H1 (cell line): ENCODE results near the gene SFMBT2. TPM values are rescaled to one million over a fixed set of nuclear protein-coding genes. Genes with fewer than 3 reads are reported as not detected.

Experiments
- CTCF ChIA-PET: fragments of 300-600 bp; sonication (Branson Sonifier 250); formaldehyde crosslinking; loops from one replicate; lab custom pipeline; 2021; ENCODE audit not compliant: partially characterized antibody; lab: Charles Lee
- POLR2A ChIA-PET: fragments of 300-600 bp; sonication (Branson Sonifier 250); formaldehyde crosslinking; loops from one replicate; lab custom pipeline; 2021; ENCODE audit warnings: inconsistent platforms; ENCODE audit not compliant: partially characterized antibody; lab: Charles Lee
- DNase-seq, 2 experiments: peaks; one replicate each; pipeline versions ENCODE4 v3.0.0 to v3.0.0-alpha.2; 2010 to 2022; ENCODE audit warnings: low spot score in 2 of 2, low read depth in 1 of 2, mixed read lengths in 1 of 2
- FAIRE-seq: peaks from 2 replicates; lab custom pipeline; 2011; peaks lifted over from hg19 to GRCh38; lab: Jason Lieb, UNC
- H2AFZ ChIP-seq: 2 replicates; pipeline ENCODE4 v1.8.1; 2012; ENCODE audit warnings: low read length, inconsistent platforms
- H2AK5ac ChIP-seq: 2 replicates; pipeline ENCODE4 v1.6.1; 2013; ENCODE audit warnings: low read depth, low read length
- H2BK120ac ChIP-seq: replicated peaks from 2 replicates; pipeline ENCODE3; 2013; ENCODE audit warnings: low read depth, low read length, inconsistent platforms
- H2BK12ac ChIP-seq: 2 replicates; pipeline ENCODE4 v1.6.1; 2013; ENCODE audit warnings: low read depth, low read length
- H2BK15ac ChIP-seq: 2 replicates; pipeline ENCODE4 v1.6.1; 2013; ENCODE audit warnings: low read length
- H2BK20ac ChIP-seq: 2 replicates; pipeline ENCODE4 v1.6.1; 2013; ENCODE audit warnings: low read length
- H2BK5ac ChIP-seq: 2 replicates; pipeline ENCODE4 v1.6.1; 2013; ENCODE audit warnings: low read depth, low read length
- H3K14ac ChIP-seq: 2 replicates; pipeline ENCODE4 v1.6.1; 2013; ENCODE audit warnings: inconsistent platforms; ENCODE audit not compliant: insufficient read length
- H3K18ac ChIP-seq: 2 replicates; pipeline ENCODE4 v1.6.1; 2013; ENCODE audit warnings: low read length; ENCODE audit errors: extremely low read depth
- H3K23ac ChIP-seq: 2 replicates; pipeline ENCODE4 v1.6.1; 2013; ENCODE audit warnings: inconsistent platforms; ENCODE audit not compliant: insufficient read length
- H3K23me2 ChIP-seq: 2 replicates; pipeline ENCODE4 v1.6.1; 2013; ENCODE audit warnings: low read depth, low read length
- H3K27ac ChIP-seq: 2 replicates; pipeline ENCODE4 v1.6.1; 2011; ENCODE audit warnings: low read depth, low read length, inconsistent platforms
- H3K27me3 ChIP-seq, 4 experiments: replicated peaks in 1 of 4; 1 replicate in 1 of 4; 2 replicates in 3 of 4; pipeline versions ENCODE4 v1.6.1 to v1.8.1; 2011 to 2013; ENCODE audit warnings: low read length in 3 of 4, mild to moderate bottlenecking in 3 of 4, inconsistent platforms in 2 of 4, mixed read lengths in 2 of 4, moderate library complexity in 1 of 4; ENCODE audit not compliant: control insufficient read depth in 3 of 4, insufficient read depth in 3 of 4; ENCODE audit errors: extremely low read depth in 1 of 4
- H3K36me3 ChIP-seq, 4 experiments: 2 replicates each; pipeline versions ENCODE4 v1.6.1 to v1.8.1; 2011 to 2013; ENCODE audit warnings: mild to moderate bottlenecking in 4 of 4, low read length in 3 of 4, moderate library complexity in 2 of 4, control low read depth in 1 of 4, inconsistent platforms in 1 of 4; ENCODE audit not compliant: insufficient read depth in 4 of 4, control insufficient read depth in 2 of 4
- H3K4ac ChIP-seq: replicated peaks from 2 replicates; pipeline ENCODE3; 2013; ENCODE audit warnings: low read length, low read depth, mixed read lengths, inconsistent platforms; ENCODE audit not compliant: insufficient read length
- H3K4me1 ChIP-seq, 4 experiments: replicated peaks in 1 of 4; 1 replicate in 1 of 4; 2 replicates in 3 of 4; pipeline versions ENCODE4 v1.6.1 to v1.8.1; 2011 to 2013; ENCODE audit warnings: low read length in 3 of 4, inconsistent platforms in 2 of 4, mixed read lengths in 1 of 4; ENCODE audit not compliant: insufficient read depth in 4 of 4, control insufficient read depth in 3 of 4
- H3K4me2 ChIP-seq, 2 experiments: 2 replicates each; pipeline versions ENCODE4 v1.6.1 to v1.8.1; 2011 to 2013; ENCODE audit warnings: low read depth in 2 of 2, low read length in 2 of 2, control low read depth in 1 of 2, inconsistent platforms in 1 of 2, mild to moderate bottlenecking in 1 of 2; ENCODE audit not compliant: insufficient read depth in 1 of 2
- H3K4me3 ChIP-seq, 4 experiments: fragments of 200-600, 300-600 bp in 1 of 4; sonication (generic), shearing (Covaris generic), sonication (Bioruptor Twin) in 1 of 4; 2 replicates each; pipeline versions ENCODE4 v1.5.1 to v1.8.1; 2011 to 2016; ENCODE audit warnings: low read length in 4 of 4, low read depth in 3 of 4, control low read depth in 2 of 4, inconsistent platforms in 2 of 4, mild to moderate bottlenecking in 2 of 4, mixed read lengths in 1 of 4, moderate library complexity in 1 of 4; ENCODE audit not compliant: insufficient read depth in 2 of 4; ENCODE audit errors: extremely low read depth in 1 of 4
- H3K56ac ChIP-seq: replicated peaks from 2 replicates; pipeline ENCODE3; 2013; ENCODE audit warnings: low read depth, mild to moderate bottlenecking, mixed read lengths, low read length, inconsistent platforms; ENCODE audit not compliant: insufficient read length
- H3K79me1 ChIP-seq: 2 replicates; pipeline ENCODE4 v1.6.1; 2013; ENCODE audit warnings: low read depth, low read length, control low read depth
- H3K79me2 ChIP-seq, 2 experiments: 2 replicates each; pipeline versions ENCODE4 v1.6.1 to v1.8.1; 2012 to 2013; ENCODE audit warnings: low read length in 2 of 2, mild to moderate bottlenecking in 2 of 2, inconsistent platforms in 1 of 2; ENCODE audit not compliant: insufficient read depth in 2 of 2, control insufficient read depth in 1 of 2
- H3K9ac ChIP-seq, 4 experiments: replicated peaks in 1 of 4; 1 replicate in 1 of 4; 2 replicates in 3 of 4; pipeline versions ENCODE4 v1.6.1 to v1.8.1; 2011 to 2013; ENCODE audit warnings: low read depth in 3 of 4, low read length in 3 of 4, control low read depth in 2 of 4, mild to moderate bottlenecking in 2 of 4, moderate library complexity in 2 of 4, inconsistent platforms in 1 of 4; ENCODE audit errors: extremely low read depth in 1 of 4
- H3K9me3 ChIP-seq, 2 experiments: 2 replicates each; pipeline versions ENCODE4 v1.6.1 to v1.8.1; 2012 to 2013; ENCODE audit warnings: mild to moderate bottlenecking in 2 of 2, moderate library complexity in 2 of 2, control low read depth in 1 of 2, inconsistent platforms in 1 of 2, low read depth in 1 of 2, low read length in 1 of 2, mixed read lengths in 1 of 2; ENCODE audit not compliant: insufficient read depth in 2 of 2
- H4K20me1 ChIP-seq, 2 experiments: replicated peaks in 1 of 2; 2 replicates each; pipeline versions ENCODE3 to v1.8.1; 2011 to 2013; ENCODE audit warnings: inconsistent platforms in 2 of 2, low read length in 2 of 2, mild to moderate bottlenecking in 1 of 2; ENCODE audit not compliant: insufficient read depth in 2 of 2, control insufficient read depth in 1 of 2
- H4K5ac ChIP-seq: 2 replicates; pipeline ENCODE4 v1.6.1; 2013; ENCODE audit warnings: low read length, low read depth, mixed read lengths, inconsistent platforms; ENCODE audit not compliant: insufficient read length
- H4K8ac ChIP-seq: 2 replicates; pipeline ENCODE4 v1.8.0; 2013; ENCODE audit warnings: mild to moderate bottlenecking, moderate library complexity, low read length, inconsistent platforms; ENCODE audit not compliant: insufficient read depth; ENCODE audit errors: extremely low read depth
- H4K91ac ChIP-seq: replicated peaks from 2 replicates; pipeline ENCODE3; 2013; ENCODE audit warnings: low read length, mixed read lengths, inconsistent platforms; ENCODE audit not compliant: insufficient read length
- EP300 ChIP-seq, 2 experiments: IDR thresholded peaks; 1 replicate in 1 of 2; 2 replicates in 1 of 2; pipeline ENCODE4 v1.6.1; 2011 to 2012; ENCODE audit warnings: low read depth in 2 of 2, low read length in 2 of 2, mild to moderate bottlenecking in 2 of 2, borderline replicate concordance in 1 of 2, inconsistent platforms in 1 of 2, moderate library complexity in 1 of 2
- FOSL1 ChIP-seq: IDR thresholded peaks from 2 replicates; pipeline ENCODE4 v1.6.1; 2011; ENCODE audit warnings: mild to moderate bottlenecking, low read depth, low read length, moderate library complexity; ENCODE audit not compliant: insufficient read depth
- HDAC2 ChIP-seq, 2 experiments: fragments of 300-600 bp in 1 of 2; sonication (generic) in 1 of 2; IDR thresholded peaks; 2 replicates each; pipeline ENCODE4 v1.6.1; 2011 to 2012; ENCODE audit warnings: low read depth in 2 of 2, low read length in 2 of 2, mild to moderate bottlenecking in 2 of 2, moderate library complexity in 2 of 2, borderline replicate concordance in 1 of 2, inconsistent platforms in 1 of 2
- WGBS, 2 experiments: shearing (Covaris generic) in 1 of 2; methylation state at CpG; one replicate each; pipeline versions ENCODE4 v1.1.6 to v1.1.7; 2013 to 2015; ENCODE audit warnings: low lambda C conversion rate in 2 of 2, mixed read lengths in 2 of 2, inconsistent platforms in 1 of 2, low coverage in 1 of 2, missing lambda C conversion rate in 1 of 2; ENCODE audit not compliant: insufficient replicate concordance in 2 of 2, insufficient coverage in 1 of 2, insufficient read length in 1 of 2; ENCODE audit errors: extremely low coverage in 1 of 2, missing lambda C conversion rate in 1 of 2; 5-methylcytosine and 5-hydroxymethylcytosine counted together
- polyA plus RNA-seq, 7 experiments: library from polyadenylated mRNA; depleted of rRNA in 3 of 7; stranded (reverse) in 5 of 7; unstranded in 2 of 7; fragments of >200 nt in 5 of 7; fragments of 200-250 nt in 2 of 7; gene quantifications; 1 replicate in 5 of 7; 2 replicates in 1 of 7; 4 replicates in 1 of 7; pipeline versions ENCODE4 v1.2.1 to v1.2.3, GENCODE V29; 2011 to 2013; ENCODE audit warnings: missing spikeins in 2 of 7, mixed read lengths in 2 of 7
- total RNA-seq: library from RNA; stranded (reverse); fragmentation: NEBNext Ultra II Directional; extraction: Animal tissue kit (Norgen Biotek cat#: 25700); gene quantifications from 2 replicates; pipeline ENCODE4 v1.2.1, GENCODE V29; 2021

Gene SFMBT2
- total and polyA plus RNA-seq, 2 of the 8 experiments (the other 6 are each of a cell fraction or from before 2014, with no cell fraction given): 2.9 to 11.0 TPM

GRCh38 chr10:7351894-7352293 lies 58.9 kb downstream of the SFMBT2 start:
- H3K4me1 ChIP-seq: no peaks in the 10 kb centered on the region
- no peak overlapping the region for H2BK120ac ChIP-seq
- no peaks in the 10 kb centered on the region for H3K9me3 ChIP-seq
- no peak overlapping the region for H2BK20ac ChIP-seq
- no peak for DNase-seq
- no peak overlapping the region for H4K8ac ChIP-seq
- no peak overlapping the region for H4K91ac ChIP-seq
- H4K5ac ChIP-seq: no peak overlapping the region
- H3K79me1 ChIP-seq: peaks cover 3% of the 10 kb centered on the region
- ChIA-PET POLR2A (no interaction called here), CTCF (interaction anchor here (1.0 to 1.6 kb wide), 2 partner anchors 17 to 34 kb away, joined by 3 read pairs; no protein-coding TSS in a partner anchor)
- H3K18ac ChIP-seq: no peak overlapping the region
- H3K9ac ChIP-seq: no peak overlapping the region
- H3K23me2 ChIP-seq: no peaks in the 10 kb centered on the region
- no peak overlapping the region for H3K23ac ChIP-seq
- H3K79me2 ChIP-seq: peaks cover 0 to 5% of the 10 kb centered on the region in 2 experiments; a peak in 1 of 4 replicates
- H3K14ac ChIP-seq: no peak overlapping the region
- no peaks in the 10 kb centered on the region for H3K27me3 ChIP-seq
- H2AFZ ChIP-seq: no peak overlapping the region
- no peak overlapping the region for H3K4ac ChIP-seq
- no peak overlapping the region for H2BK12ac ChIP-seq
- WGBS, 2 experiments: 94% methylated on average over 9 of the region's 9 CpGs; no CpG with 5 or more reads in 1 of the 2 experiments
- TF ChIP-seq EP300 (IDR thresholded peaks at IDR 0.05; ENCODE audit: borderline replicate concordance in 1 of 2, low read depth in 2 of 2, low read length in 2 of 2): no peak
- TF ChIP-seq FOSL1: no peak
- no peak for TF ChIP-seq HDAC2 (IDR thresholded peaks at IDR 0.05; ENCODE audit: borderline replicate concordance in 1 of 2, low read depth in 2 of 2, low read length in 2 of 2)
- H3K4me2 ChIP-seq: no peak overlapping the region
- H3K36me3 ChIP-seq: no peaks in the 10 kb centered on the region
- H3K27ac ChIP-seq: no peak overlapping the region
- peaks cover 0 to under 1% of the 10 kb centered on the region in 2 experiments for H4K20me1 ChIP-seq
- H2BK15ac ChIP-seq: no peak overlapping the region
- no peak overlapping the region for H3K56ac ChIP-seq
- no peak for FAIRE-seq
- H2AK5ac ChIP-seq: no peak overlapping the region
- no peak overlapping the region for H3K4me3 ChIP-seq
- no peak overlapping the region for H2BK5ac ChIP-seq
